SK-N-SH (cell line): Measurements from ENCODE around the gene CKAP4.

ENCODE experiments used
- CTCF ChIP-seq: fragments of 200-600 bp; sonication (generic); IDR thresholded peaks from 2 replicates; pipeline ENCODE4 v1.6.1; 2017; ENCODE audit warnings: antibody characterized with exemption, mild to moderate bottlenecking, moderate library complexity
- FOXM1 ChIP-seq: IDR thresholded peaks from 2 replicates; pipeline ENCODE4 v1.4.0; 2012; ENCODE audit warnings: low read depth, mild to moderate bottlenecking
- POLR2AphosphoS5 ChIP-seq: IDR thresholded peaks from 2 replicates; pipeline ENCODE4 v1.6.1; 2012; ENCODE audit warnings: low read depth, low read length
- RAD21 ChIP-seq: IDR thresholded peaks from 2 replicates; pipeline ENCODE4 v1.6.1; 2012; ENCODE audit warnings: mild to moderate bottlenecking, low read length
- RCOR1 ChIP-seq: fragments of 150-350 bp; IDR thresholded peaks from 2 replicates; pipeline ENCODE4 v1.6.1; 2017; ENCODE audit warnings: antibody characterized with exemption, low read length
- TCF12 ChIP-seq: IDR thresholded peaks from 2 replicates; pipeline ENCODE4 v1.4.0; 2012
- TF ChIP-seq, protein P1 (sequence below): IDR thresholded peaks from 2 replicates; pipeline ENCODE4 v1.4.0; 2012; ENCODE audit warnings: low read depth

GRCh38 chr12:106239241-106239950, 8.4 kb downstream of the CKAP4 start:
- TF ChIP-seq CTCF: no peak
- TF ChIP-seq, protein P1, sequence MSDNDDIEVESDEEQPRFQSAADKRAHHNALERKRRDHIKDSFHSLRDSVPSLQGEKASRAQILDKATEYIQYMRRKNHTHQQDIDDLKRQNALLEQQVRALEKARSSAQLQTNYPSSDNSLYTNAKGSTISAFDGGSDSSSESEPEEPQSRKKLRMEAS: no peak
- no peak for TF ChIP-seq FOXM1
- TF ChIP-seq TCF12: no peak
- TF ChIP-seq RCOR1: no peak
- TF ChIP-seq POLR2AphosphoS5: no peak
- TF ChIP-seq RAD21: no peak
